Gastroesophageal sphincter (tissue), 3 donors: Measurements from ENCODE around the gene GPR162.

Source experiments
- EP300 ChIP-seq: sonication (generic); formaldehyde crosslinking; IDR thresholded peaks from one replicate; pipeline ENCODE4 v1.6.1; 2017; ENCODE audit warnings: antibody characterized with exemption, mild to moderate bottlenecking
- POLR2A ChIP-seq, 2 donors: fragments of 450-650 bp; IDR thresholded peaks; one replicate each; pipeline ENCODE4 v1.6.1; 2017; ENCODE audit warnings: antibody characterized with exemption in 2 of 2, mild to moderate bottlenecking in 2 of 2, moderate library complexity in 1 of 2
- POLR2AphosphoS5 ChIP-seq: sonication (generic); formaldehyde crosslinking; IDR thresholded peaks from one replicate; pipeline ENCODE4 v1.6.1; 2017; ENCODE audit warnings: antibody characterized with exemption
- TF ChIP-seq, protein P1 (sequence below), 4 experiments: fragments of 200-600 bp in 2 of 4; fragments of 450-650 bp in 2 of 4; sonication (generic) in 1 of 4; IDR thresholded peaks; one replicate each; pipeline ENCODE4 v1.5.1; 2017 to 2019; ENCODE audit warnings: antibody characterized with exemption in 4 of 4, mild to moderate bottlenecking in 2 of 4, moderate library complexity in 2 of 4

DNA sequence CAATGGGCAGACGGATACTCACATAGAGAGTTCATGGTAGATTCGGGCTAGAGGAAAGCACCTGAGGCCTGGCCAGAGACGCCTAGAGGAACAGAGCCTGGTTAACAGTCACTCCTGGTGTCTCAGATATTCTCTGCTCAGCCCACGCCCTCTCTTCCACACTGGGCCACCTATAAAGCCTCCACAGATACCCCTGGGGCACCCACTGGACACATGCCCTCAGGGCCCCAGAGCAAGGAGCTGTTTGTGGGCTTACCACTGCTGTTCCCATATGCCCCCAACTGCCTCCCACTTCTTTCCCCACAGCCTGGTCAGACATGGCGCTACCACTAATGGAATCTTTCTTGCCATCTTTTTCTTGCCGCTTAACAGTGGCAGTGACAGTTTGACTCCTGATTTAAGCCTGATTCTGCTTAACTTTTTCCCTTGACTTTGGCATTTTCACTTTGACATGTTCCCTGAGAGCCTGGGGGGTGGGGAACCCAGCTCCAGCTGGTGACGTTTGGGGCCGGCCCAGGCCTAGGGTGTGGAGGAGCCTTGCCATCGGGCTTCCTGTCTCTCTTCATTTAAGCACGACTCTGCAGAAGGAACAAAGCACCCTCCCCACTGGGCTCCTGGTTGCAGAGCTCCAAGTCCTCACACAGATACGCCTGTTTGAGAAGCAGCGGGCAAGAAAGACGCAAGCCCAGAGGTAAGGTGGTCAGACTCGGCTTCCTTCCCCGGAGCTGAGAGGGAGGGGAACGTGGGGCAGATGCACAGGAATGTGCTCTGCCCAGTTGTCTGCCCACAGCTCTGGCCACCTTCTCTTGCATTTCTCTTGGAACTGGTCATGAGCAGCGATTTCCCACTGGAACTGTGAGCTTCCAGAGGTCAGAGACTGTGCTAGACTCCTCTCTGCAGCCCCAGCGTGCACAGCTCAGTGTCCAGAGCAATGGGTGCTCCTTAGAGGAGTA is 32.4 kb upstream of the GPR162 start, which contains the start of gene CD4:
- TF ChIP-seq POLR2A (IDR thresholded peaks at IDR 0.05) (peak; percentile 11 to 39), POLR2AphosphoS5 (no peak), EP300 (no peak)
- TF ChIP-seq, protein P1, sequence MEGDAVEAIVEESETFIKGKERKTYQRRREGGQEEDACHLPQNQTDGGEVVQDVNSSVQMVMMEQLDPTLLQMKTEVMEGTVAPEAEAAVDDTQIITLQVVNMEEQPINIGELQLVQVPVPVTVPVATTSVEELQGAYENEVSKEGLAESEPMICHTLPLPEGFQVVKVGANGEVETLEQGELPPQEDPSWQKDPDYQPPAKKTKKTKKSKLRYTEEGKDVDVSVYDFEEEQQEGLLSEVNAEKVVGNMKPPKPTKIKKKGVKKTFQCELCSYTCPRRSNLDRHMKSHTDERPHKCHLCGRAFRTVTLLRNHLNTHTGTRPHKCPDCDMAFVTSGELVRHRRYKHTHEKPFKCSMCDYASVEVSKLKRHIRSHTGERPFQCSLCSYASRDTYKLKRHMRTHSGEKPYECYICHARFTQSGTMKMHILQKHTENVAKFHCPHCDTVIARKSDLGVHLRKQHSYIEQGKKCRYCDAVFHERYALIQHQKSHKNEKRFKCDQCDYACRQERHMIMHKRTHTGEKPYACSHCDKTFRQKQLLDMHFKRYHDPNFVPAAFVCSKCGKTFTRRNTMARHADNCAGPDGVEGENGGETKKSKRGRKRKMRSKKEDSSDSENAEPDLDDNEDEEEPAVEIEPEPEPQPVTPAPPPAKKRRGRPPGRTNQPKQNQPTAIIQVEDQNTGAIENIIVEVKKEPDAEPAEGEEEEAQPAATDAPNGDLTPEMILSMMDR (IDR thresholded peaks at IDR 0.05) = no peak
